ENCODE measurements around the gene MORC3. TPM values are rescaled to one million over a fixed set of nuclear protein-coding genes. Genes with fewer than 3 reads are reported as not detected.
A peak's percentile ranks its signal among the peaks of the same experiment; 100 is the strongest.

Gene MORC3
- total RNA-seq, 1 donor from 2014 or later: 24.5 TPM

DNA sequence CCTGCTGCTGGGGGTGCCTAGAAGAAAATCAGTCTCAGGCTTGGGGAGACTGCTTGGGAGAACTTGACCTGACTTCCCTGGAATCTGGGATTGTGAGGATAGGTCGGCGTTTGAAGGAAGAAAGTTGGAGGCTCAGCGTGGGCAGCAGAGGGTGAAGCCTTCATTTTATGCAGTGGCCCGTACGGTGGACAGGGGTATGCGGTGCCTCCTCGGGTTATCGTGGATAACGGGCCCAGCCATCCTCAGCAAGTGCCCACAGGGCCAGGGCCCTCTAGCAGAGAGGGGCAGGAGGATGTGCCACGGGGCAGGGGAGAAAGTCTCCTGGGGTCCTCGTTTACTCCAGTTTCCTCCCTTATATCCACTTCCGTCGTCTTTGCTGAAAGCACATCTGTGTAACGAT, 99.2 kb downstream of the MORC3 start:
- no peak overlapping the region for H3K27ac Mint-ChIP-seq (ENCODE audit: unreplicated experiment)
- no peaks in the 10 kb centered on the region for H3K9me3 Mint-ChIP-seq
- H3K4me3 Mint-ChIP-seq: no peak overlapping the region
- DNase-seq (ENCODE audit: low read depth, low spot score): no peak
- H3K27me3 Mint-ChIP-seq (ENCODE audit: low read depth): no peaks in the 10 kb centered on the region
- TF ChIP-seq CTCF (conservative IDR thresholded peaks at IDR 0.05): no peak
- peaks cover 7% of the 10 kb centered on the region for H3K4me1 Mint-ChIP-seq
- H3K36me3 Mint-ChIP-seq (ENCODE audit: low read depth): peaks cover 3% of the 10 kb centered on the region

DNA sequence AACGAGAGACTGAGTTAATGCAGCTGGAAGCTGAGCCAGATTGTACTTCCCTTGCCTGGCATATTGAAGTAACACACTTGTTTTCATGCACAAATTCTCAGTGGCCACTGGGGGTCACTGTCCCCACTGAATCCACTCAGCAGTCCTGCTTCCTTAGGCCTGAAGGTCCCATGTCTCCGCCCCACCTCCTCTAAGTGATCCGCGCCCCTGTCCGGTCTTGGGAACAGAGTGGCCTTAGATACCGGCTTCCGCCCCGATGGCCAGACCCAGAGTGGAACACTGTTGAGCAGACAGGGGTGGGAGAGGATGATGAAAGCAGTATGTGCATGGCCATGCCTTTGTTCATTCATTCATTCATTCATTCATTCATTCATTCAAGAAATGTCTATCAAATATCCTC, 100.0 kb downstream of the MORC3 start:
- Mint-ChIP-seq H3K9me3 (no peaks in the 10 kb centered on the region), H3K4me3 (no peak overlapping the region), H3K4me1 (peaks cover 7% of the 10 kb centered on the region), H3K27me3 (ENCODE audit: low read depth) (no peaks in the 10 kb centered on the region), H3K36me3 (ENCODE audit: low read depth) (peaks cover 3% of the 10 kb centered on the region), H3K27ac (ENCODE audit: unreplicated experiment) (no peak overlapping the region)
- peak; percentile 81 for TF ChIP-seq CTCF (conservative IDR thresholded peaks at IDR 0.05)
- peak; percentile 73 for DNase-seq (ENCODE audit: low read depth, low spot score)

- Mint-ChIP-seq H3K27me3 (ENCODE audit: low read depth) (no peaks in the 10 kb centered on the region), H3K36me3 (ENCODE audit: low read depth) (peaks cover 3% of the 10 kb centered on the region), H3K9me3 (no peaks in the 10 kb centered on the region), H3K4me3 (no peak overlapping the region), H3K4me1 (peaks cover 7% of the 10 kb centered on the region), H3K27ac (ENCODE audit: unreplicated experiment) (no peak overlapping the region)
- TF ChIP-seq CTCF (conservative IDR thresholded peaks at IDR 0.05): no peak
- no peak for DNase-seq (ENCODE audit: low read depth, low spot score)
These were observed 100.8 kb downstream of the MORC3 start for GRCh38 chr21:36420571-36421339.

DNA sequence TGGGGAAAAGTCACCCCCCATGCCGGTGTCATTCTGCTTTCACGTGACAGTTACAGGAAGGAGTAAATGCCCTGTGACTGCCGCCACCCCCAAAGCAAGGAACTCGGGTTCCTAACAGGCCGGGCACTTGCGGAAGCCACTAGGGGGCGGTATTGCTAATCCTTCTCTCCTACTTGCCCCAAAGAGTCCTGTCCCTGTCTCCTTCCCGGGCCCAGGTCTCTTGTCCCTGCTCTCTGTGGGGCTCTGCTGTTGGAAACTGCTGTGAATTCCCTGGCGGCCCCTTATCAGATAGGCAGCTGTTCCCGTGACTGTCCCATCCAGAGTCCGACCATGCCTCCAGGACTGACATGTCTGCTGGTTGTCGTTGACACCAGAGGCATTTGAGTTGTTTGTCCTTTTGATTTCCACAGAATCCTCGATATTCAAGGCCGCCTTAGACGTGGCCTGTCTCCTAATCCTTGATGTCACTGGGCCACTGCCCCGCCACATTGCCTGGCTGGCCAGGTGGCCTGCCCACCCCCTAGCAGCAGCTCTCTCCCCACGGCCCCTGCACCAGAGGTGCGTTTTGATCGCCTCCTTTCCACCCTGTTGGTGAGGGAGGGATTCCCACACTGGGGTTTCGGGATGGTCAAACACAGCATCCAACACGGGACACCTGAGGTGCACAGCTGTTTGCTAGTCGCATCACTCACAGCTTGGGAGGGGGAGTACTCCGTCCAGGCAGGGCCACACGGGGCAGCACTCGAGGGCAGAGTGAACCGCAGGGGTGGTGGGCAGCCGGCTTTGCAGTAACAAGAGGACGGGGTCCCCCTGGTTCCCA, 102.5 kb downstream of the MORC3 start:
- Mint-ChIP-seq H3K4me3 (no peak overlapping the region), H3K27me3 (ENCODE audit: low read depth) (no peaks in the 10 kb centered on the region), H3K4me1 (peaks cover 7% of the 10 kb centered on the region), H3K27ac (ENCODE audit: unreplicated experiment) (no peak overlapping the region), H3K36me3 (ENCODE audit: low read depth) (peaks cover 3% of the 10 kb centered on the region), H3K9me3 (no peaks in the 10 kb centered on the region)
- DNase-seq (ENCODE audit: low read depth, low spot score): peak; percentile 47
- TF ChIP-seq CTCF (conservative IDR thresholded peaks at IDR 0.05): peak; percentile 68

GRCh38 chr21:36423771-36424433, 103.9 kb downstream of the MORC3 start:
- no peak overlapping the region for H3K4me3 Mint-ChIP-seq
- peaks cover 3% of the 10 kb centered on the region for H3K36me3 Mint-ChIP-seq (ENCODE audit: low read depth)
- DNase-seq (ENCODE audit: low read depth, low spot score): no peak
- no peak overlapping the region for H3K27ac Mint-ChIP-seq (ENCODE audit: unreplicated experiment)
- no peaks in the 10 kb centered on the region for H3K27me3 Mint-ChIP-seq (ENCODE audit: low read depth)
- H3K9me3 Mint-ChIP-seq: no peaks in the 10 kb centered on the region
- peaks cover 12% of the 10 kb centered on the region for H3K4me1 Mint-ChIP-seq
- no peak for TF ChIP-seq CTCF (conservative IDR thresholded peaks at IDR 0.05)
